Measurements from ENCODE around the gene DOK6.

The DOK6 gene

DNA sequence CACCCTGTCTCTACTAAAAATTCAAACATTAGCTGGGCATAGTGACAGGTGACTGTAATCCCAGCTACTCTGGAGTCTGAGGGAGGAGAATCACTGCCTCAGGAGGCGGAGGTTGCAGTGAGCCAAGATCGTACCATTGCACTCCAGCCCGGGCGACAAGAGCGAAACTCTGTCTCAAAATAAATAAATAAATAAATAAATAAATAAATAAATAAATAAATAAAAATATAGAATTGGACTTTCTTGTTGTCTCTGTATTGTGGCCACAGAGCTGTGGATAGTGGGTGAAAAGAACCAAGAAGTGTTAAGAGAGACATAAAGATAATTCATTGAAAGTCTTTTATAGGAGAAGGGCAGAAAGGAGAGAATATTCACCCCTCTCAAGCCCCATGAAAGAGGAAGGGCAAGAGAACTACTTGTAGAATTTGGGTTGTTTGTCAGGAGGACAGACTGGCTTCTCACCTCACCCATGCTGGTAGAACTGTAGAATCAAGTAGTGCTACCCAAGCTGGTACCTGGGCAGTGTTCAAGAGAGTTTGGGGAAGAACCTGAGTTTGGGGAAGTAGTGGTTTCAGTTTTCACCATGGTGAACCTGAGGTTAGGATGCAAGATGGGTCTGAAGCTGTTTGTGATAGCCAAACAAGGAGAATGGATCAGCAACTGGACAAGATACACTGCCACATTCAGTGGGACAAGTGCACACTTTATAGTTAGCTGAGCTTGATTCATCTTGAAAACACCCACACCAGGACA, 290.5 kb downstream of the DOK6 start:
- DNase-seq: no peak

DNA sequence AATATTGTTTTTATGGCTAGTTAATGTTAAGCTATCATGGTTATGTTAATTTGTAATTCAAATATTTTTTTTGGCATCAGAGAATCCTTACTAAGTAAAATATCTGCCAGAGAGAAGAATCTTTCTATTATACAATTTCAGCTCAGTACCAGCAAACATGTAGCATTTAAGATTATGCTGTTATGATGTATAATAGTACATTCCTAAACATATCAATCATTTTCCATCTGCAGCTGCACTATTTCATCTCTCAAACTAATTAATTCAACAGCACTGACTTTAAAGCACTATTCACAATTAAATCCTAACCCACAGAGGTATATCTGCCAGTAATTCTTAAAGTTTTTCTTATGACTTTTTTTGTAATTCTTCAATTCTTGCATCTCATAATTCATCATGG, 296.4 kb downstream of the DOK6 start:
- no peak for DNase-seq

- no peak for DNase-seq
Observed at GRCh38 chr18:69697689-69698088, 297.0 kb downstream of the DOK6 start.

GRCh38 chr18:69701305-69701704, 300.6 kb downstream of the DOK6 start:
- DNase-seq: no peak

DNA sequence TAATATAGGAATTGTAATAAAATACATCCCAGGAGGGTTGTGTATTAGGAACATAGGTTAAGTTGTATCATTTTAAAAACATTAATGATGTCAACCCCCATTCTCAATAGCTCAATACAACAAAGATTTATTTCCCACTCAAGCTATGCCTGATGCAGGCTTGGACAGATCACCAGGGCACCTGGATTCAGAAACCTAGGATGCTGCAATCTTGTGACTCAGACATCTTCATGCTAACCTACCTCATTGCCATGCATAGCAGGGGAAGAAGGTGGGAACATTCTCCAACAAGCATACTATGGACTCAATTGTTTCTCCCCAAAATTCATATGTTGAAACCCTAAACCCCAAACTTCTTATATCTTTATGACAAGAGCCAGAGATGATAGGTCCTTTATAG, 302.8 kb downstream of the DOK6 start:
- DNase-seq: no peak

DNA sequence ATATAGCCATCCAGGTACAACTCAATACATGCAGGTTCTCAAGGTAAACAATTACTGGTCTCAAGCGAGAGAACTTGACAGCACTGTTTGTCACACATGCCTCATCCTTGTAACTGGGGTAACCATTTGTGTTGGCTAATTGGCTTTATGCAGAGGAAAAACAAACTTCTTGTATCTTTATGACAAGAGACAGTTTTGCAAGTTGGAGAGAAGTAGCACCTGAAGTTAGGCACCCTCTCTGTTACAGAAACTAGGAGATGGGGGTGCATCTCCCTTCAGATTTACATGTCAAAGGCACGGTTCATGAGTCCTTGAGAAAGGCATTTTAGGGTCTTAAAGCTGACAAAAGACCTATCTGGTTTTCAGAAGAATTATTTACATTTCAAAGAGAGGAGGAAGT, 305.3 kb downstream of the DOK6 start:
- DNase-seq: no peak

- DNase-seq: no peak
Observed at GRCh38 chr18:69708844-69709243, 308.2 kb downstream of the DOK6 start.

GRCh38 chr18:69715191-69715795, 314.6 kb downstream of the DOK6 start:
- no peak for DNase-seq

DNA sequence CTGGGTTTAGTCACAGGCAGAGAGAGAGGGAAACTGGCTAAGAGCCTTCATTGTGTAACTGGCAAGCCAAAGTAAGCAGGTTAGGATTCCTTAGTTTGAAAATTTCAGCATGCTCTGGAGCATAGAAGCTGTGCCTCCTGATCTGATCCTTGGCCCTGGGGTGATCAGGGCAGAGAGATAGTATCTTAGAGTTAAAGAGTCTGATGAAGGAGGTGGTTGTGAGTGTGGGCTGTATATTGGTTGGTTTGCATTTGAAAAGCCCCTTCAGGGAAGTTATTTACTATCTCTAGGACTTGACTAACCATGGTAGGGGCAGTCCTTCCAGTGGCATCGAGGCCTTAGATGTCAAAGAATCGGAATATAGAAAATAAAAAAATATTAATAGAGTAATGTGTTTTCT, 316.9 kb downstream of the DOK6 start:
- no peak for DNase-seq

DNA sequence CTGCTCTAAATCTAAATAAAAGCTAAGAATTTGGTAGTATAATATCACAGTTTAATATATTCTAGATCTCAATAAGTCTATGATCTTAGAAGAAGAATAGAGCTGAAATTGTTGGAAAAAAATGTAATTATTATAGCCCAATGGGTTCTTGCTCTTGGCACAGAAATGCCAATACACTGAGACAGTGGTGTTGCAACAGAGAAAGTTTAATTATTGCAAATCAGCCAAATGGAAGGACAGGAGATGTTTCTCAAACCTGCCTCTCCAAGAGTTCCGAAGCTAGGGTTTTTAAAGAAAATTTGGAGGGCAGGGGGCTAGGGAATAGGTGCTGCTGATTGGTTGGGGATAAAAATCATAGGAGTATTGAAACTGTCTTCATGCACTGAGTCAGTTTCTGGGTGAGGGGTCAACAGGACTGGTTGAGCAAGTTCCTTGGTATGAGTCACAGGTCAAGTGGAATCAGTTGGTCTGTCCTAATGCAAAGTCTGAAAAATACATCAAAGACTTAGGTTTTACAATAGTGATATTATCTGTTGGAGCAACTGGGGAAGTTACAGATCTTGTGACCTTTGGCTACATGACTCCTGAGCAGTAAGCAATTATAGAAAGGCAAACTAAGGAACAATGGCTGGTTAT, 318.3 kb downstream of the DOK6 start:
- DNase-seq: no peak

DNA sequence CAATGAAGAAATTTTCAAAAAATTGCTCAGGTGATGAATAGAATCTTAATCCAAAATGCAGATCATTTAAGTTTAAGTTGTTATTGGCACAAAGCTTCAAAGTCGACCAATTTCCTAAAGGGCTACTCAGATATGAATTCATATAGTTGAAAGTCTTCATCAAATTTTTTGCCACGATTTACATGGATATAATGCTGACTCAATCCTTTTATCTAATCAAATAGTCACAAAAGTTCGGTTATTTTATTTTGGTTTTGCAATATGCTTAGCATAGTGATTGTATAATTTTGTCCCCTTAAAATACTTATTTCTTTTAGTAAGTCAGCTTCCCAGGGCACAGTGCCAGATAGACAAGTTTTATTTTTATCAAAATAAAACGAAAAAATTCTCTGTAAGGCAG, 319.7 kb downstream of the DOK6 start:
- no peak for DNase-seq

DNA sequence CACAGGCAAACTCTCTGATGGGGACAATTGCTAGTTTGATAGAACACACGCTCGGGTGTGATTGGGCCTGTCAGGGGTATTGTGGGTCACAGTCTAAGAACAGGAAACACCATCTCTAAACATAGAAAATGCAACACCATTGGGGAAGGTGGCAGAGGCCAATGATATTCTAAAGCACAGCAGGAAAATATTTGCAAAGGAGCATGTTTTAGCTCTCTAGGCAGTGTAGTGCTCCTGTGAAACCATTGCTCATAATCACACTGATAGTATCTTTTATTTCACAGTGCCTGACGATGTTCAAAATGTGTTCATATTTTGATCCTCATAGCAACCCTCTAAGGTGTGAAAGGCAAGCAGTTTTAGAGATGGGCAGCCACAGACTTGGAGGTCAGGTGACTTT, 322.7 kb downstream of the DOK6 start:
- no peak for DNase-seq

DNA sequence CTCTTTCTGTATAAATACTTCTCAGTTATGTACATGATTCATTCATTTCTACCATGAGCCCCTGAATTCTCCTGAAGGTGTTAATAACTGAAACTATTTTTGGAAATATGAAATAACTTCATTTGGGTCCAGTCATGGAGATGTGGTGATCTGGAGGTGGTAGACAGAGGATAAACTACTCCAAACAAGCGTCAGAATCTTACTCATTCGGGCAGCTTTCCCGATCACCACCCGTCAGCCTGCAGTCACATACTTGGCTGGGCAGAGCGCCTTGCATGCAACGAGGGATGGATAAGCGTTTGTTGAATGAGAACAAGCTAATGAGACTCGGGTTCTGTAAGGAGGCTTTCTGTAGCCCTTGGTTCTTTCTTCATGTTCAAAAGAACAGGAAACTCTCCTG, 324.3 kb downstream of the DOK6 start:
- DNase-seq: no peak

GRCh38 chr18:69725855-69726508, 325.3 kb downstream of the DOK6 start:
- DNase-seq: no peak

DNA sequence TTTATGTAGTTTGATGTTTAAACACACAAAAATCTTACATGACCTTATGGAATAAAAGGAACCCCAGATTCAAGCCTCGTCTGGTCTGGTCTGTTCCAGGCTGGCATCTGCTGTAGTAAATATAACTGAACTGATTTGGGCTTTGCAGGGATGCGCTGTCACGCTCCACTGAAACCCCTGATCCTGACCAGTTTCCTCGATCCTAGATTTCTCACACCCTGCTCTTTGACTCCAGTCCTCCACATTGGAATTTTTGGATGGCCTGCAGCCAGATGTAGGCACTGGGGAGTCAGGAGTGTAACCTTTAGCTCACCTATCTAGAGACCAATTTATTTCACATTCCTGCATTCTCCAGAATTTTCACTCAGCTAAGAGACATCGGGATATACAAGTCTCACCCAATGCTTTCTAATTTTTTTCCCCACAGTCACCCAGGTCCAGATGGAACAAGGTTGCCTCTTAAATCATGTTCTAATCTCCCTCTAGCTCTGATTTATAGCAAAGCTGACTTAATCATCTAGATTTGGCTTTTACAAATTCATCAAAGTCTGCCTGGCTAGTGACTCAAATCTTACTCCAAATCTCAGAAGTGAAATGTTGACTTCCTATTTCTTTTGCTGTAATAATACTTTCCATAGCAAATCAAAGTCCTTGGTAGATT, 327.4 kb downstream of the DOK6 start:
- no peak for DNase-seq

GRCh38 chr18:69730664-69731063, 330.0 kb downstream of the DOK6 start:
- DNase-seq: no peak

GRCh38 chr18:69734536-69734935, 333.8 kb downstream of the DOK6 start:
- DNase-seq: no peak

GRCh38 chr18:69736730-69737129, 336.0 kb downstream of the DOK6 start:
- DNase-seq: no peak

DNA sequence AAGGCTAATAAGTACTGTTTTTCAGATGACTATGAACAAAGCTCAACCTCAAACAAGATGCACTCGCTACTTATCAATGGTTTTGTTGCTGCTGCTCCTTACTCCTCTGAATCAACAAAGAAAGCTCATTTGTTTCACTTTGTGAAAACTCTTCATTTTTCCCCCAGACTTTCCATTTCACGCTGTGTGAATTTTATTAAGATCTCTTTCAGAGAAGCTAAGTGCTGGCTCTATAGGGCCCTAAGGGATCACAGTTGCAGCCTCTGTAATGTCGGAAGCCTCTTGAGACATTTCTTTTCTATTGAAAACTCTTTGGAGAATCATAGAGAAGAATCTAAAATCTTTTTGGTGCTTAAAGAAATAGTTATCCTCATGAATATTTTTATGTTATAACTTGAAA, 337.2 kb downstream of the DOK6 start:
- DNase-seq: no peak

GRCh38 chr18:69747388-69747787, 346.7 kb downstream of the DOK6 start:
- DNase-seq: no peak

DNA sequence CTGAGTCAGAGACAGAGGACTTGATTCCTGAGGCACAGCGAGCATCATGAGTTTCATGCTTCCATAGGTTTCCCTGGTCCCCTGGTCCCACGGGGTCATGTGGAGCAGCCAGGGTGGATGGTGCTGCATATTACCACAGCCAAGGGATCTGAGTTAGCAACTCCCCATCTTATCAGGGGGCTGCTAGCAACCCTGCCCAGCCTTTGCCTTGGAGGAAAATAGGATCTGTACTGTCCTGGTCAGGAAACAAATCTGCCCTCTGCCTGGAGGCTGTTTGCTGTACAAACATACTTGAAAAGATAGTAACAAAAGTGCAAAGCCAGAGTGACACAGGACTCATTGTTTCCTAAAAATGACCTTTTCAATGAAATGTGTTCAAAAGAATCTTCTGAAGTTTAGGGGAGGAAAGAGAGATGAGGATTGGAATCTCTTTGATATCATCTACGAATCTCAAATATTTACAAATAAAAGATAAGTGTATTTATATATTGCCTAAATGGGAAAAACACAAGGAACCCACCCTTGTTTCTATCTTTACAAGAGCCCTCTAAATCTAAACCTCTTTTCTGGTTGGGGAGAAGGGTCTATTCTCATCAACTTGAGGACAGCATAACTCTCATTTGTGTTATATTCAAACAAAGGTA, 352.2 kb downstream of the DOK6 start:
- DNase-seq: no peak

GRCh38 chr18:69754108-69754507, 353.4 kb downstream of the DOK6 start:
- no peak for DNase-seq

DNA sequence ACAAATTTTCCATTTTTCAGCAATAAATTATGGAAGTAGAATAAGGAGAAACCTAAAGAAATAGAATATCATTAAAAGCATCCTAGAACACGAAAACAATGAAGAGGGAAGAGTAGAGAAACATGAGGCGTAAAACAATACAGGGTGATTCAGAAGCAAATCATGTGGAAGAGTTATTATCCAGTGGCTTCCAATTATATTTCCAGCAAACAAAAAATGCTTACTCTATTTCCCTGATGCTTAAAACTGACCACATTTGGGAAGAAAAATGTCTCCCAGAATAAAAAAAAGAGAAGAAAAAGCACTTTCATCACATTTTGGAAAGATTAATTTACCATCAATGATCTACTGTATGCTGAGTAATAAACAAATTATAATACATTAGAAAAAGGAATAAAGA, 354.4 kb downstream of the DOK6 start:
- DNase-seq: no peak
